Gastrocnemius medialis (tissue), 4 donors: Measurements from ENCODE around the gene DUOX1. TPM values are rescaled to one million over a fixed set of nuclear protein-coding genes. Genes with fewer than 3 reads are reported as not detected.

ENCODE experiments used
- ATAC-seq, 2 donors: fragments of 150-250 bp; one replicate each; pipeline ENCODE4 v1.9.1; 2016
- DNase-seq, 2 donors: peaks; one replicate each; pipeline ENCODE4 v3.0.0-alpha.2; 2019
- H3K27ac ChIP-seq, 4 donors: fragments of 200-600 bp; sonication (generic); 1 replicate in 1 of 4; 2 replicates in 3 of 4; pipeline ENCODE4 v1.5.1; 2016 to 2018; ENCODE audit warnings: mild to moderate bottlenecking in 2 of 4, moderate library complexity in 1 of 4
- H3K27me3 ChIP-seq, 3 donors: fragments of 200-600 bp; sonication (generic) in 2 of 3; 1 replicate in 1 of 3; 2 replicates in 2 of 3; pipeline versions ENCODE4 v1.5.1 to v1.6.0; 2016 to 2019; ENCODE audit warnings: mild to moderate bottlenecking in 1 of 3, moderate library complexity in 1 of 3
- H3K36me3 ChIP-seq, 2 donors: fragments of 200-600 bp; sonication (generic) in 1 of 2; one replicate each; pipeline ENCODE4 v1.5.1; 2017 to 2018
- H3K4me1 ChIP-seq, 2 donors: fragments of 200-600 bp; sonication (generic) in 1 of 2; one replicate each; pipeline ENCODE4 v1.5.1; 2016 to 2017; ENCODE audit warnings: mild to moderate bottlenecking in 2 of 2
- H3K4me3 ChIP-seq, 4 donors: fragments of 200-600 bp; sonication (generic) in 3 of 4; 1 replicate in 1 of 4; 2 replicates in 3 of 4; pipeline ENCODE4 v1.5.1; 2016 to 2019; ENCODE audit warnings: mild to moderate bottlenecking in 2 of 4
- H3K9me3 ChIP-seq, 3 donors: fragments of 200-600 bp; sonication (generic) in 2 of 3; 1 replicate in 1 of 3; 2 replicates in 2 of 3; pipeline ENCODE4 v1.5.1; 2016 to 2019
- CTCF ChIP-seq, 5 experiments: fragments of 450-650 bp in 3 of 5; fragments of 200-600 bp in 2 of 5; sonication (generic) in 2 of 5; IDR thresholded peaks in 4 of 5; conservative IDR thresholded peaks in 1 of 5; 1 replicate in 4 of 5; 2 replicates in 1 of 5; pipeline ENCODE4 v1.5.1; 2016 to 2019; ENCODE audit warnings: antibody characterized with exemption in 5 of 5, mild to moderate bottlenecking in 3 of 5, moderate library complexity in 3 of 5
- POLR2A ChIP-seq, 2 donors: fragments of 450-650 bp; IDR thresholded peaks; one replicate each; pipeline ENCODE4 v1.6.1; 2017; ENCODE audit warnings: antibody characterized with exemption in 2 of 2, mild to moderate bottlenecking in 2 of 2, moderate library complexity in 2 of 2
- in situ Hi-C, 4 donors: fragments of 200-750 bp; cut with MboI; loops; one replicate each; pipeline versions ENCODE4 v1.15.0 to v1.8.0; 2017; ENCODE audit warnings: low sequenced_read_pairs in 4 of 4
- intact Hi-C: fragments of 100-400 bp; cut with DNase I; formaldehyde crosslinking; loops from one replicate; pipeline ENCODE4 v1.15.1; 2023; ENCODE audit warnings: low total_unique reads
- total RNA-seq, 4 donors: library from RNA; depleted of rRNA; stranded (reverse); fragments of >200 nt; gene quantifications; one replicate each; pipeline versions ENCODE4 v1.1.0 to v1.2.3, GENCODE V29; 2016

The DUOX1 gene
- total RNA-seq, 4 donors from 2014 or later, result 0.07 to 0.56 (median 0.13) TPM; not detected in 1

- DNase-seq (no peak), ATAC-seq (no peak)
- H3K9me3 ChIP-seq, result no peaks in the 10 kb centered on the region
- no peaks in the 10 kb centered on the region for H3K36me3 ChIP-seq
- intact Hi-C loops (loop anchor here (2.0 to 5.0 kb wide), 4 partner anchors 77 to 665 kb away; partner anchors contain the start of gene EIF3J), in situ Hi-C loops (no loop called here)
- peaks cover 0 to 3% of the 10 kb centered on the region in 2 donors for H3K4me1 ChIP-seq
- no peaks in the 10 kb centered on the region for H3K27me3 ChIP-seq
- TF ChIP-seq POLR2A (IDR thresholded peaks at IDR 0.05) (no peak), CTCF (IDR thresholded peaks at IDR 0.05 in 4 of 5, conservative IDR thresholded peaks at IDR 0.05 in 1 of 5) (no peak)
- H3K4me3 ChIP-seq, result no peak overlapping the region
- H3K27ac ChIP-seq, result peak overlapping the region in 1 of 4 donors; percentile 100
These were observed 72.1 kb downstream of the DUOX1 start for GRCh38 chr15:45201869-45202268.

- DNase-seq (no peak), ATAC-seq (no peak)
- in situ Hi-C loops, result no loop called here
- Histone ChIP-seq H3K27ac (peak overlapping the region in 1 of 4 donors; percentile 9), H3K36me3 (no peaks in the 10 kb centered on the region), H3K4me3 (no peak overlapping the region), H3K9me3 (no peaks in the 10 kb centered on the region), H3K27me3 (no peaks in the 10 kb centered on the region), H3K4me1 (peaks cover 0 to 3% of the 10 kb centered on the region in 2 donors)
- no peak for TF ChIP-seq CTCF (IDR thresholded peaks at IDR 0.05 in 4 of 5, conservative IDR thresholded peaks at IDR 0.05 in 1 of 5)
- intact Hi-C loops, result loop anchor here (5.0 kb wide), 1 partner anchor 666 kb away; the partner anchor contains the start of gene EIF3J
These were observed 73.4 kb downstream of the DUOX1 start for GRCh38 chr15:45203182-45203581.

GRCh38 chr15:45205192-45205591 is 75.4 kb downstream of the DUOX1 start:
- DNase-seq, result peak in 1 of 2 donors; percentile 33
- intact Hi-C loops (no loop called here), in situ Hi-C loops (no loop called here)
- no peaks in the 10 kb centered on the region for H3K9me3 ChIP-seq
- no peaks in the 10 kb centered on the region for H3K4me1 ChIP-seq
- H3K4me3 ChIP-seq, result no peak overlapping the region
- no peak for TF ChIP-seq POLR2A (IDR thresholded peaks at IDR 0.05)
- TF ChIP-seq CTCF (IDR thresholded peaks at IDR 0.05 in 4 of 5, conservative IDR thresholded peaks at IDR 0.05 in 1 of 5), result peak; percentile 42 to 70 (median 55)
- ATAC-seq, result no peak
- no peaks in the 10 kb centered on the region for H3K36me3 ChIP-seq
- H3K27ac ChIP-seq, result no peak overlapping the region
- no peaks in the 10 kb centered on the region for H3K27me3 ChIP-seq

DNA sequence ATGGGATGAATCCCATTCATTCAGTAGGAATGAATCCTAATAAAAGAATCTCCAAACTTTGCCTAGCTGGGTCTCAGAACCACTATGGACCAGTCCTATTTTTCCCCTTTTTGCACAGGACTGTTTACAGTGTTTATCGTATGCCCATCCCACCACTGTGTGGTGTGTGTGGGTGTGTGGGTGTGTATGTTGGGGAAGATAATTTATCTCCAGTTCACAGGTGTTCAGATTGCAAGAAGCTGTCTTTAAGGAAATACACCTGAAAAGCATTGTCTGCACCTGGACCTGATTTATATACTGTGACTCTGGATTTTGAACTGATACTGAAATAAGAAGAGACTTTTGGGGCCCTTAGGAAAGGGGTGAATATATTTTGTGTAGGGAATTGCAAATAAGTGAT is 82.7 kb downstream of the DUOX1 start:
- Histone ChIP-seq H3K27ac (no peak overlapping the region), H3K36me3 (no peaks in the 10 kb centered on the region), H3K9me3 (no peaks in the 10 kb centered on the region), H3K4me1 (no peaks in the 10 kb centered on the region), H3K27me3 (no peaks in the 10 kb centered on the region), H3K4me3 (no peak overlapping the region)
- no peak for DNase-seq
- no peak for TF ChIP-seq POLR2A (IDR thresholded peaks at IDR 0.05)
- TF ChIP-seq CTCF (IDR thresholded peaks at IDR 0.05 in 4 of 5, conservative IDR thresholded peaks at IDR 0.05 in 1 of 5), result no peak
- in situ Hi-C loops, result no loop called here
- ATAC-seq, result no peak
- intact Hi-C loops, result no loop called here

Other genes with a start within 250 kb of the DUOX1 start
- not detected for gene TERB2, start 173.3 kb upstream of the DUOX1 start, total RNA-seq
- 10 to 100 TPM in 1 of 4 donors, 1 to 10 TPM in 3; 2.6 to 11.6 (median 3.6) TPM for gene SORD, start 106.8 kb upstream of the DUOX1 start, total RNA-seq
- gene DUOX2, start 15.8 kb upstream of the DUOX1 start, total RNA-seq, result not detected
- gene DUOXA2, start 15.7 kb upstream of the DUOX1 start, total RNA-seq, result not detected
- gene DUOXA1, start 115 bp upstream of the DUOX1 start, total RNA-seq, result not detected
- gene SHF, start 58.0 kb downstream of the DUOX1 start, total RNA-seq, result 1 to 10 TPM in 3 of 4 donors, under 1 TPM in 1; 0.80 to 3.3 (median 1.7) TPM
- gene SLC28A2, start 122.2 kb downstream of the DUOX1 start, total RNA-seq, result not detected
- 10 to 100 TPM; 18.0 to 92.1 (median 35.3) TPM for gene GATM, start 248.6 kb downstream of the DUOX1 start, total RNA-seq